IMR-90 (cell line): Measurements from ENCODE around the gene GIT1. TPM values are rescaled to one million over a fixed set of nuclear protein-coding genes. Genes with fewer than 3 reads are reported as not detected.

ENCODE experiments used
- ATAC-seq: fragments of 200-7000 bp; cut with Tn5 transposase; 2 replicates; pipeline ENCODE4 v1.9.1; 2020; ENCODE audit warnings: low read depth, mild to moderate bottlenecking, moderate library complexity
- BruUV-seq: library from RNA; stranded (reverse); fragments of 400-500 nt; replicated peaks from 2 replicates; lab custom pipeline; 2021; lab: Mats Ljungman, UMichigan
- CTCF ChIA-PET: fragments of 300-600 bp; formaldehyde crosslinking; extraction: SDS; loops from one replicate; lab custom pipeline; 2021; ENCODE audit warnings: antibody characterized with exemption; lab: Yijun Ruan, JAX
- POLR2A ChIA-PET: fragments of 300-600 bp; sonication (Branson Sonifier 250); formaldehyde crosslinking; loops from one replicate; lab custom pipeline; 2022; ENCODE audit warnings: antibody characterized with exemption; ENCODE audit not compliant: unreplicated experiment; lab: Charles Lee
- DNase-seq: peaks from one replicate; pipeline ENCODE4 v3.0.0; 2013
- H2AFZ ChIP-seq: replicated peaks from 2 replicates; pipeline ENCODE3; 2013; ENCODE audit warnings: low read length, mild to moderate bottlenecking; ENCODE audit not compliant: poor library complexity
- H2AK5ac ChIP-seq: 2 replicates; pipeline ENCODE4 v1.6.1; 2013; ENCODE audit warnings: low read depth, low read length, inconsistent platforms
- H2AK9ac ChIP-seq: replicated peaks from 2 replicates; pipeline ENCODE3; 2013; ENCODE audit warnings: mild to moderate bottlenecking, low read depth, low read length, moderate library complexity; ENCODE audit not compliant: poor library complexity
- H2BK120ac ChIP-seq: 2 replicates; pipeline ENCODE4 v1.6.1; 2013; ENCODE audit warnings: low read depth, low read length, inconsistent platforms
- H2BK15ac ChIP-seq: 3 replicates; pipeline ENCODE4 v1.6.1; 2013; ENCODE audit warnings: low read depth, low read length, inconsistent platforms
- H2BK20ac ChIP-seq: 2 replicates; pipeline ENCODE4 v1.6.1; 2013; ENCODE audit warnings: low read depth, mild to moderate bottlenecking, inconsistent platforms, low read length, moderate library complexity
- H2BK5ac ChIP-seq: 2 replicates; pipeline ENCODE4 v1.6.1; 2013; ENCODE audit warnings: mild to moderate bottlenecking, low read depth, low read length, inconsistent platforms; ENCODE audit not compliant: poor library complexity, severe bottlenecking
- H3K14ac ChIP-seq: replicated peaks from 2 replicates; pipeline ENCODE4 v1.6.1; 2013; ENCODE audit warnings: low read depth, low read length, inconsistent platforms
- H3K18ac ChIP-seq: 2 replicates; pipeline ENCODE4 v1.6.1; 2013; ENCODE audit warnings: low read depth, low read length, control low read depth
- H3K23ac ChIP-seq: 2 replicates; pipeline ENCODE4 v1.6.1; 2013; ENCODE audit warnings: low read depth, low read length, inconsistent platforms
- H3K27ac ChIP-seq: 2 replicates; pipeline ENCODE4 v1.5.1; 2013; ENCODE audit warnings: mild to moderate bottlenecking, control low read depth, low read length; ENCODE audit not compliant: insufficient read depth
- H3K27me3 ChIP-seq: 2 replicates; pipeline ENCODE4 v1.6.1; 2013; ENCODE audit warnings: low read length; ENCODE audit not compliant: control insufficient read depth, insufficient read depth
- H3K36me3 ChIP-seq: 2 replicates; pipeline ENCODE4 v1.6.1; 2013; ENCODE audit warnings: low read length, mixed read lengths; ENCODE audit not compliant: control insufficient read depth, insufficient read depth
- H3K4ac ChIP-seq: 2 replicates; pipeline ENCODE4 v1.6.1; 2013; ENCODE audit warnings: low read depth, low read length, inconsistent platforms
- H3K4me1 ChIP-seq: 2 replicates; pipeline ENCODE4 v1.6.1; 2013; ENCODE audit warnings: low read length, mixed read lengths; ENCODE audit not compliant: control insufficient read depth, insufficient read depth
- H3K4me2 ChIP-seq: 2 replicates; pipeline ENCODE4 v1.6.1; 2013; ENCODE audit warnings: low read depth, mild to moderate bottlenecking, control low read depth, low read length, moderate library complexity
- H3K4me3 ChIP-seq: 2 replicates; pipeline ENCODE4 v1.5.1; 2013; ENCODE audit warnings: low read depth, mild to moderate bottlenecking, control low read depth, low read length, moderate library complexity; ENCODE audit not compliant: insufficient read depth
- H3K56ac ChIP-seq: 2 replicates; pipeline ENCODE4 v1.6.1; 2013; ENCODE audit warnings: low read length, inconsistent platforms; ENCODE audit not compliant: insufficient read depth; ENCODE audit errors: extremely low read depth
- H3K79me1 ChIP-seq, 2 experiments: 2 replicates each; pipeline ENCODE4 v1.6.1; 2013; ENCODE audit warnings: low read length in 2 of 2, inconsistent platforms in 1 of 2, low read depth in 1 of 2
- H3K9ac ChIP-seq: 2 replicates; pipeline ENCODE4 v1.6.1; 2013; ENCODE audit warnings: low read depth, low read length, control low read depth
- H3K9me1 ChIP-seq: 2 replicates; pipeline ENCODE4 v1.6.1; 2013; ENCODE audit warnings: low read length, inconsistent platforms; ENCODE audit not compliant: insufficient read depth
- H3K9me3 ChIP-seq: 2 replicates; pipeline ENCODE4 v1.6.1; 2013; ENCODE audit warnings: low read length; ENCODE audit not compliant: control insufficient read depth, insufficient read depth
- H4K20me1 ChIP-seq: 2 replicates; pipeline ENCODE4 v1.6.1; 2013; ENCODE audit warnings: low read length, inconsistent platforms; ENCODE audit not compliant: insufficient read depth
- H4K5ac ChIP-seq: 2 replicates; pipeline ENCODE4 v1.6.1; 2013; ENCODE audit warnings: mild to moderate bottlenecking, low read depth, low read length, control low read depth
- H4K8ac ChIP-seq, 2 experiments: 2 replicates each; pipeline ENCODE4 v1.6.1; 2013; ENCODE audit warnings: low read depth in 2 of 2, low read length in 2 of 2, control low read depth in 1 of 2, inconsistent platforms in 1 of 2
- H4K91ac ChIP-seq: 2 replicates; pipeline ENCODE4 v1.6.1; 2013; ENCODE audit warnings: low read depth, low read length, inconsistent platforms; ENCODE audit not compliant: insufficient read depth
- BHLHE40 ChIP-seq: fragments of 150-350 bp; IDR thresholded peaks from 2 replicates; pipeline ENCODE4 v1.6.1; 2016; ENCODE audit warnings: mild to moderate bottlenecking, low read depth, low read length
- CEBPB ChIP-seq: IDR thresholded peaks from 2 replicates; pipeline ENCODE4 v1.6.1; 2012; ENCODE audit warnings: low read depth, low read length, improper control_type of control experiment
- CHD1 ChIP-seq: IDR thresholded peaks from 2 replicates; pipeline ENCODE4 v1.6.1; 2012; ENCODE audit warnings: low read depth, low read length, improper control_type of control experiment
- CTCF ChIP-seq: conservative IDR thresholded peaks from 2 replicates; pipeline ENCODE4 v1.5.1; 2012; ENCODE audit warnings: mild to moderate bottlenecking, low read depth, low read length, improper control_type of control experiment
- ELK1 ChIP-seq: fragments of 150-350 bp; IDR thresholded peaks from 2 replicates; pipeline ENCODE4 v1.6.1; 2016; ENCODE audit warnings: low read depth, mild to moderate bottlenecking, low read length, moderate library complexity, borderline replicate concordance
- FOS ChIP-seq: fragments of 150-350 bp; IDR thresholded peaks from 2 replicates; pipeline ENCODE4 v1.6.1; 2016; ENCODE audit warnings: low read depth, low read length
- MAFK ChIP-seq: IDR thresholded peaks from 2 replicates; pipeline ENCODE4 v1.6.1; 2012; ENCODE audit warnings: low read depth, low read length, improper control_type of control experiment
- MAZ ChIP-seq: IDR thresholded peaks from 2 replicates; pipeline ENCODE4 v1.6.1; 2012; ENCODE audit warnings: low read depth, mild to moderate bottlenecking, low read length, improper control_type of control experiment, moderate library complexity, borderline replicate concordance
- MXI1 ChIP-seq: IDR thresholded peaks from 2 replicates; pipeline ENCODE4 v1.6.1; 2012; ENCODE audit warnings: low read depth, mild to moderate bottlenecking, low read length, moderate library complexity, borderline replicate concordance
- NFE2L2 ChIP-seq: fragments of 150-350 bp; IDR thresholded peaks from 2 replicates; pipeline ENCODE4 v1.6.1; 2016; ENCODE audit warnings: low read depth, mild to moderate bottlenecking, low read length
- POLR2A ChIP-seq: IDR thresholded peaks from 2 replicates; pipeline ENCODE4 v1.6.1; 2012; ENCODE audit warnings: mild to moderate bottlenecking, low read depth, low read length
- RAD21 ChIP-seq: IDR thresholded peaks from 2 replicates; pipeline ENCODE4 v1.6.1; 2012; ENCODE audit warnings: low read length, improper control_type of control experiment
- RCOR1 ChIP-seq: IDR thresholded peaks from 2 replicates; pipeline ENCODE4 v1.6.1; 2012; ENCODE audit warnings: mild to moderate bottlenecking, low read length, improper control_type of control experiment; ENCODE audit not compliant: insufficient replicate concordance
- RFX5 ChIP-seq: IDR thresholded peaks from 2 replicates; pipeline ENCODE4 v1.8.0; 2012; ENCODE audit warnings: low read depth, mild to moderate bottlenecking, low read length, moderate library complexity
- SMC3 ChIP-seq: fragments of 150-350 bp; IDR thresholded peaks from 2 replicates; pipeline ENCODE4 v1.6.1; 2016; ENCODE audit warnings: low read depth, mild to moderate bottlenecking, antibody characterized with exemption, low read length, moderate library complexity
- USF2 ChIP-seq: fragments of 150-350 bp; IDR thresholded peaks from 2 replicates; pipeline ENCODE4 v1.6.1; 2017; ENCODE audit warnings: mild to moderate bottlenecking, antibody characterized with exemption, low read length, low read depth
- WGBS, 2 experiments: methylation state at CpG; one replicate each; pipeline versions ENCODE4 v1.1.5 to v1.1.7; 2013; ENCODE audit warnings: missing lambda C conversion rate in 2 of 2; ENCODE audit not compliant: insufficient read length in 1 of 2; ENCODE audit errors: extremely low coverage in 2 of 2; 5-methylcytosine and 5-hydroxymethylcytosine counted together
- dilution Hi-C: fragments of 300-500 bp; cut with HindIII; formaldehyde crosslinking; loops from one replicate; pipeline ENCODE4 v1.14.3; 2018; ENCODE audit warnings: low sequenced_read_pairs; ENCODE audit not compliant: unreplicated experiment
- in situ Hi-C: fragments of 300-500 bp; cut with MboI; formaldehyde crosslinking; loops from 3 replicates; pipeline ENCODE4 v1.14.3; 2019; ENCODE audit warnings: low sequenced_read_pairs, inconsistent platforms, mixed read lengths
- intact Hi-C: fragments of 100-400 bp; cut with micrococcal nuclease; formaldehyde crosslinking; loops from 2 replicates; pipeline ENCODE4 v1.10.0; 2022
- polyA plus RNA-seq, 3 experiments: library from polyadenylated mRNA; depleted of rRNA; stranded (reverse); fragments of >200 nt; gene quantifications; 2 replicates each; pipeline ENCODE4 v1.2.3, GENCODE V29; 2012; ENCODE audit warnings: low replicate concordance in 1 of 3
- total RNA-seq: library from RNA; depleted of rRNA; stranded (reverse); fragments of >200 nt; gene quantifications from 2 replicates; pipeline ENCODE4 v1.2.3, GENCODE V29; 2012

Gene GIT1
- total and polyA plus RNA-seq, 2 of the 4 experiments (the other 2 are of a cell fraction), result 14.2 to 34.2 TPM

- no peak for TF ChIP-seq BHLHE40
- TF ChIP-seq MAFK, result no peak
- no peak for TF ChIP-seq FOS
- TF ChIP-seq RFX5, result no peak
- no peak for TF ChIP-seq ELK1
- no peak for TF ChIP-seq NFE2L2
- no peak for TF ChIP-seq MXI1
- TF ChIP-seq SMC3, result no peak
- no peak for TF ChIP-seq CEBPB
- TF ChIP-seq CHD1, result no peak
- no peak for TF ChIP-seq RCOR1
- TF ChIP-seq CTCF, result no peak
- no peak for TF ChIP-seq RAD21
- TF ChIP-seq POLR2A, result no peak
- no peak for TF ChIP-seq MAZ
- TF ChIP-seq USF2, result no peak
- in situ Hi-C loops, result no loop called here
- H3K4me2 ChIP-seq, result peak overlapping the region; percentile 62
- H3K56ac ChIP-seq, result no peak overlapping the region
- dilution Hi-C loops, result no loop called here
- ATAC-seq, result no peak
- no peaks in the 10 kb centered on the region; the same call in 1 of the 2 replicates for H3K27me3 ChIP-seq
- no peaks in the 10 kb centered on the region for H3K9me3 ChIP-seq
- H3K4me3 ChIP-seq, result peak overlapping the region; percentile 66
- peaks cover 22% of the 10 kb centered on the region for H3K9me1 ChIP-seq
- CTCF ChIA-PET, result no interaction called here
- H3K18ac ChIP-seq, result no peak overlapping the region
- peaks cover 9% of the 10 kb centered on the region; the same call in 1 of the 2 replicates for H4K20me1 ChIP-seq
- H2BK15ac ChIP-seq, result no peak overlapping the region
- H3K4ac ChIP-seq, result peak overlapping the region; percentile 5; the same call in 1 of the 2 replicates
- H4K91ac ChIP-seq, result no peak overlapping the region
- no peak overlapping the region for H2BK120ac ChIP-seq
- H2BK5ac ChIP-seq, result no peak overlapping the region
- H3K23ac ChIP-seq, result no peak overlapping the region
- intact Hi-C loops, result no loop called here
- H3K9ac ChIP-seq, result peak overlapping the region; percentile 40; the same call in 1 of the 2 replicates
- 58% methylated on average over 4 of the region's 8 CpGs; no CpG with 5 or more reads in 1 of the 2 experiments for WGBS, 2 experiments
- H3K79me1 ChIP-seq, result peaks cover 0 to 22% of the 10 kb centered on the region in 2 experiments; a peak in 1 of 4 replicates
- peak overlapping the region; percentile 14; the same call in 1 of the 2 replicates for H3K14ac ChIP-seq
- H2AK9ac ChIP-seq, result peak overlapping the region; percentile 71
- peaks cover 15% of the 10 kb centered on the region for H3K4me1 ChIP-seq
- H2AFZ ChIP-seq, result peak overlapping the region; percentile 96
- POLR2A ChIA-PET, result no interaction called here
- no peak for DNase-seq
- H3K36me3 ChIP-seq, result peaks cover 2% of the 10 kb centered on the region; the same call in 1 of the 2 replicates
- H3K27ac ChIP-seq, result no peak overlapping the region
- no peak overlapping the region for H2BK20ac ChIP-seq
- H2AK5ac ChIP-seq, result peak overlapping the region; percentile 70; the same call in 1 of the 2 replicates
- no peak overlapping the region for H4K8ac ChIP-seq
- no TSS peak for BruUV-seq
- H4K5ac ChIP-seq, result no peak overlapping the region; the same call in 1 of the 2 replicates
Measured at GRCh38 chr17:29621751-29622194, 32.3 kb upstream of the GIT1 start.
